GM18867 (cell line): ENCODE results near the gene HAPLN2.
"Not testable (repeated sequence)": the region's sequence is repeated elsewhere in the genome, so short reads cannot be mapped to it uniquely, and the experiment has no call there.

Experiments used
- ATAC-seq: cut with Tn5 transposase; IDR thresholded peaks from one replicate; pipeline ENCODE4 v1.9.1; 2021; ENCODE audit warnings: mild to moderate bottlenecking, moderate library complexity; ENCODE audit not compliant: unreplicated experiment

The HAPLN2 gene

DNA sequence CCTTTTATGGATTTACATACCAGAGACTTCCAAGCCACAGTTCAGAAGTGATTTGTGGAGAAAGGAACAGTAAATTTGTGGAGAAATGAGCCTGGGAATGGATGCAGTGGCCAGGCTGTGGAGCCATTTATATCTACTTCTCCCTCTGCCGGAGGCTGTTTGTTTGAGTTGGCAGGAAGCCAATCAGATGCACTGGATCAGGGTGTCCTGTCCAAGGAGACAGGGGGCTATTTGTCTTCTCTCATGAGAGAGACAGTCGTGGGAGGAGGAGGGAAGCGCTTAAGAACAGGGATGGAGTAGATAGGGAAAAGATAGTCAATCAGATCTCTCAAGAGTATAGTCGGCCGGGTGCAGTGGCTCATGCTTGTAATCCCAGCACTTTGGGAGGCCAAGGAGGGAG lies 2.8 kb upstream of the HAPLN2 start:
- ATAC-seq = no peak

DNA sequence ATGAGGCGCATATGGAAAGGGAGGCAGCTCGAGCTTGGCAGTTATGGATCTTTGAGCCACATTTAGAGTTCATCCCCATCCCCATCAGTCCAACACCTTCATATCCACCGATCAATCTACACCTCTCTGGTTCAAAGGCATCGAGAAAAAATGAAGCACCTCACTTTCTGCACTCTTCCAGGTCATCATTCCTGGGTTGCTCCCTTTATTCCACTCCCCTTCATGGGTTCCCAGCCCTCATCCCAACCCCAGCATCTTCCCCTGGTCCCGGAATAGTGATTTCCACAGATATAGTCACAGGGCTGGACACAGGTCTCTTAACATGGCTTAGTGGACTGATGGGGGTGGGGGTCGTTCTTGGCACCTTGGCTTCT lies 354 bp downstream of the HAPLN2 start:
- no peak for ATAC-seq

DNA sequence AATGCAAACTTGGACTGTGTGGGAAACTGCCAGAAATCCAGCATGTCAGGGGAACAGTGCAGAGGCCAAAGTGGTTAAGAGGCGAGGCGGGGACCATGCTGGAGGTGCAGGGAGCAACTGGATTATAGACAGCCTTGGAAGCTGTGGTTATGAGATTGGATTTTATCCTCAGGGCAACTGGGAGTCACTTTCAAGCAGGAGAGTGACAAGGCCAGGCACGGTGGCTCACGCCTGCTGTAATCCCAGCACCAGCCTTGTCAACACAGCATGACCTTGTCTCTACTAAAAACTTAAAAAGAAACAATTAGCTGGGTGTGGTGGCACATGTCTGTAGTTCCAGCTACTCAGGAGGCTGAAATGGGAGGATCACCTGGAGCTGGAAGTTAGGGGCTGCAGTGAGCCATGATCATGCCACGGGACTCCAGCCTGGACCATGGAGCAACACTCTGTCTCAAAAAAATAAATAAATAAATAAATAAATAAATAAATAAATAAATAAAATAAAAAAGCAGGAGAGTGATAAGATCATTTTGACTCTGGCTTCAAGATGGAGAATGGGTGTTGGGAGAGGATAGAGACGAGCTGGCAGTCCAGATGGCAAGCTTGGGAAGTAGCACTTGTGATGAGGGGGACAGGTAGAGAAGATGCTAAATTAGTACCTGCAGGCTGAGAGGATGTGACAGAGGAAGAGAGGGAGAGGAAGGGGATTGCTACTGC lies 3.5 kb downstream of the HAPLN2 start:
- ATAC-seq = no peak

DNA sequence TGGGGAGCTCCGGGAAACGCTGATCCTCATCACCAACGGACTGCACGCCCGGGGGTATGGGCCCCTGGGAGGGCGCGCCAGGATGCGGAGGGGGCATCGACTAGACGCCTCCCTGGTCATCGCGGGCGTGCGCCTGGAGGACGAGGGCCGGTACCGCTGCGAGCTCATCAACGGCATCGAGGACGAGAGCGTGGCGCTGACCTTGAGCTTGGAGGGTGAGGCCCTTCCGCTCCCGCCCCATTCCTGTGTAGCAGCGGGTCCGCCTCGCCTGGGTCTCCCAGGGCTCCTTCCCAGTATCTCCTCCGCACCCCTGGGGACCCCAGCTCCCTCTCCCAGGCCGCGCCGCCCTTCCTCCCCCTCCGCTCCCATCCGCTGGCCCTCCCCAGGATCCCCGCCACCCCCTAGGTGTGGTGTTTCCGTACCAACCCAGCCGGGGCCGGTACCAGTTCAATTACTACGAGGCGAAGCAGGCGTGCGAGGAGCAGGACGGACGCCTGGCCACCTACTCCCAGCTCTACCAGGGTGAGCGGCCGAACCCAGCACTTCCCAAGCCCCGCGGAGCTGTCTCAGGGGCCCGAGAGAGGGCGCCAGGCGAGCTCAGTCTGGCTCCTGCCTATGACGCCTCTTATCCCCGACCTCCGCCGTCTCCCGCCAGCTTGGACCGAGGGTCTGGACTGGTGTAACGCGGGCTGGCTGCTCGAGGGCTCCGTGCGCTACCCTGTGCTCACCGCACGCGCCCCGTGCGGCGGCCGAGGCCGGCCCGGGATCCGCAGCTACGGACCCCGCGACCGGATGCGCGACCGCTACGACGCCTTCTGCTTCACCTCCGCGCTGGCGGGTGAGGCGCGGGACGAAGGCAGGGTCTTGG lies 5.0 kb downstream of the HAPLN2 start:
- ATAC-seq = no peak

DNA sequence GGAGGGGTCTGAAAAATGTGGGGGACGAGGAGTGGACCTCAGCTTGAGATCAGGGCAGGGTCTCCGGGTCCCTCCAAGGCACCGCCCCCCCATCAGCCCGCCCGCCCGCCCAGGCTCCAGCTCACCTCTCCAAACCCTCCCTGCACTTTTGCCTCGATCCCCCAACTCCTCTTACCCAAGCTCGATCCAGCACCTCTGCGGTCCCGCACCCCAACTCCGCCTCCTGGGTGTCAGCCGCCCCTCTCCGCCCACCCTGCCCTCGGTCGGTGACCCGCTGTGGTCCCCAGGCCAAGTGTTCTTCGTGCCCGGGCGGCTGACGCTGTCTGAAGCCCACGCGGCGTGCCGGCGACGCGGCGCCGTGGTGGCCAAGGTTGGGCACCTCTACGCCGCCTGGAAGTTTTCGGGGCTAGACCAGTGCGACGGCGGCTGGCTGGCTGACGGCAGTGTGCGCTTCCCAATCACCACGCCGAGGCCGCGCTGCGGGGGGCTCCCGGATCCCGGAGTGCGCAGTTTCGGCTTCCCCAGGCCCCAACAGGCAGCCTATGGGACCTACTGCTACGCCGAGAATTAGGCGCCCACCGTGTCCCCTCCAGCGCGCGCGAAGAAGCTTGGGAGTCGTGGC lies 5.7 kb downstream of the HAPLN2 start:
- no peak for ATAC-seq

DNA sequence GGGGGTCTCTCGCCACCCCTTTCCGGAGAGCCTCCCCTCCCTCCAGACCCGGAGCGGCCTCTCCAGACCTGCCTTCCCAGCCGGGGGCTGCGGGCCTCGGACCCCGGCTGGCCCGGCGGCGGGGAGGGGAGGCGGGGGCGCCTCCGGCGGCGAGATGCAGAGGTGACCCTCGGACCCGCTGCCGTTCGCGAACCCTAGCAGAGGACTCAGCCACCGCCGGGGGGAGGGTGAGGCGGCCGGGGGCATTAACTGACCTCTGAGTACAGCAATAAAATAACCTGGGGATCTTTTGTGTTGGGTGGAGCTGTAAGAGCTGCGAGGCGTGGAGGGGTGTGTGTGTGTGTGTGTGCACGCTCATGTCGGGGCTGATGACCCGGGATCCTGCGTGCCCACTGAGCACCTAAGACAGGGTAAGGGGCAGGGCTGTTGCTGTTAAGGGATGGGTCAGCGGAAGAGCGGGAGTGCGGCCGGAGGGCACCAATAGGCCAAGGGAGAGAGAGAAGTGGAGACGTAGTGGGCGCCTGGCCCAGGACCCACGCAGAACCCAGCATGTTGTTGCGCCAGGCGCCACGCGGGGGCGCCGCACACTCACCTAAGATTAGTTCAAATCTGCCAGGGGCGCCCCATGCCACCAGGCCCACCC lies 6.3 kb downstream of the HAPLN2 start:
- no peak for ATAC-seq

DNA sequence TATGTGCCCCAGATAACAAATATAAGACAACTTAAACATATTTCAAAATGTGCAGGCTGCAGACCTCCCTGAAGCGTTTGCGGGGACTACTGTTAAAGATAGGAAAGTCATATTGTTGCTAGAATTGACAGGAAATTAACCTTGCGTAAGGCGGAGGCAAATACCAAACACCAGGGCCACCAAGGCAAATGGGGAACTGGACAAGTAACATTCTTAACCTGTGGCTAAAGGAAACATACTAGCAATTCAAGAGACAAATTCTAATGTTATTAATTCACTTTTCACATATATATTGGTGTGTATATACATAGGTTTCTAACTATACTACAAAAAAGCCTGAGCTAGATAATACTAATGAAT lies 6.8 kb downstream of the HAPLN2 start:
- no peak for ATAC-seq

DNA sequence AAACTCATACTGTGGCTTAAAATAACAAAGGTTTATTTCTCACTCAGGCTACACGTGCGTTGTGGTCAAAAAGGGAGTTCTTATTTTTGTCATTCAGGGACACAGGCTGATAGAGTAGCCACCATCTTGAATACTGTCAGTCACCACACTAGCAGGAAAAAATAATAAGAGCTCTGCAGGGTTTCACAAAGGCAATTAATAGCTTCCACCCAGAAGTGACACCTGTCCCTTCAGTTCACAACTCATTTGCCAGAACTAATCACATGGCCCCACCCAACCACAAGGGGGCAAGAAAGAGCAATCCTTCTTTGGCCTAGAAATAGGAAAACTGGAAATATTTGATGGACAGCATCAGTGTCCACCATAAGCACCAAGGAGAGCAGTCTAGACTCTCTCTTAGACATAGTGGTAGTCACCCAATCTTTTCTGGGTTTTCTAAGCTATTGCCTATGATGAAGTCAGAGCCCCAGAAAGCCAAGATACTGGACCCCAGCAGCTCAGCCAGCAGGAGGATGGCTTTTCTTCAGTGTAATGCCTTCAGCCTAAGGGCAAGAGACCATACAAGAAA lies 8.2 kb downstream of the HAPLN2 start:
- no peak for ATAC-seq

DNA sequence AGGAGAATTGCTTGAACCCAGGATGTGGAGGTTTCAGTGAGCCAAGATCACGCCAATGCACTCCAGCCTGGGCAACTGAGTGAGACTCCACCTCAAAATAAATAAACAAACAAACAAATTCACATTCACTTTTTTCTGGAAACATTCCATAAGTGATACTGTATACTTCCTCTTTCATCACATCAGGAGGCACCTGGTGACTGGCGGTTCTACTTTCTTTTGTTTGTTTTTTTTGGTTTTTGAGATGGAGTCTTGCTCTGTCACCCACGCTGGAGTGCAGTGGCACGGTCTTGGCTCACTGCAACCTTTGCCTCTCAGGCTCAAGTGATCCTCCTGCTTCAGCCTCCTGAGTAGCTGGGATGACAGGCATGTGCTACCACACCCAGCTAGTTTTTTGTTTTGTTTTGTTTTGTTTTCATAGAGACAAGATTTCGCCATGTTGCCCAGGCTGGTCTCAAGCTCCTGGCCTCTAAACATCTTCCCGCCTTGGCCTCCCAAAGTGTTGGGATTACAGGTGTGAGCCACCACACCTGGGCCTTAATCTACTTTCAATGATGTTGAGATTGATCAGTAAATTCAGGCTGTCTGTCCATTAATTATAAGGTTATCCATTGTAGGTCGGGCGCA lies 10.7 kb downstream of the HAPLN2 start:
- ATAC-seq = no peak

DNA sequence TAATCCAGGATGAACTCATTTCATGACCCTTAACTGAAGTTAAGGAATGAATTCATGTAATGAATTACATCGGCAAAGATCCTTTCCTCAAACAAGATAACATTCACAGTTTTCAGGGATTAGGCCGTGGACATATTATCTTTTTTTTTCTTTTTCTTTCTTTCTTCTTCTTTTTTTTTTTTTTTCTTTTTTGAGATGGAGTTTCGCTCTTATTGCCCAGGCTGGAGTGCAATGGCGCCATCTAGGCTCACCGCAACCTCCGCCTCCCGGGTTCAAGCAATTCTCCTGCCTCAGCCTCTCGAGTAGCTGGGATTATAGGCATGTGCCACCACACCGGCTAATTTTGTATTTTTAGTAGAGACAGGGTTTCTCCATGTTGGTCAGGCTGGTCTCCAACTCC lies 11.9 kb downstream of the HAPLN2 start:
- ATAC-seq = not testable (repeated sequence)

DNA sequence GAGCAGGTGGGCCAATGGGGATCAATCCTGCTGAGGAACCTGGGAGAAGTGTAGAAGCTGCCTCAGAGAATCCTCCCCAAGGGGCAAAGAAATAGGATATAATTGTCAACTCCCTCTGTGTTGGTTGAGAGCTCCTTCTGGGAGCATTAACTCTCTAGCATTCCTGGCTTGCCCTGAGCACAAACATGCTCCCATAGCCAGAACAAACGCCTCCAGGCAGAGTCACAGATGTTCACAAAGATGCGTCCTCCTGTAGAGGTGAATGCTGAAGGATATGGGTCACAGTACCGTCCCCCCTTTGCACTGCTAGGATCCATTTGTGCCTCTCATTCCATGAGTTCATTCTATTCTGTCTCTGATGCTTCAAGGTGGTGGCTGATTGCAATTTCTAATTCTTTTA lies 13.1 kb downstream of the HAPLN2 start:
- ATAC-seq = no peak

DNA sequence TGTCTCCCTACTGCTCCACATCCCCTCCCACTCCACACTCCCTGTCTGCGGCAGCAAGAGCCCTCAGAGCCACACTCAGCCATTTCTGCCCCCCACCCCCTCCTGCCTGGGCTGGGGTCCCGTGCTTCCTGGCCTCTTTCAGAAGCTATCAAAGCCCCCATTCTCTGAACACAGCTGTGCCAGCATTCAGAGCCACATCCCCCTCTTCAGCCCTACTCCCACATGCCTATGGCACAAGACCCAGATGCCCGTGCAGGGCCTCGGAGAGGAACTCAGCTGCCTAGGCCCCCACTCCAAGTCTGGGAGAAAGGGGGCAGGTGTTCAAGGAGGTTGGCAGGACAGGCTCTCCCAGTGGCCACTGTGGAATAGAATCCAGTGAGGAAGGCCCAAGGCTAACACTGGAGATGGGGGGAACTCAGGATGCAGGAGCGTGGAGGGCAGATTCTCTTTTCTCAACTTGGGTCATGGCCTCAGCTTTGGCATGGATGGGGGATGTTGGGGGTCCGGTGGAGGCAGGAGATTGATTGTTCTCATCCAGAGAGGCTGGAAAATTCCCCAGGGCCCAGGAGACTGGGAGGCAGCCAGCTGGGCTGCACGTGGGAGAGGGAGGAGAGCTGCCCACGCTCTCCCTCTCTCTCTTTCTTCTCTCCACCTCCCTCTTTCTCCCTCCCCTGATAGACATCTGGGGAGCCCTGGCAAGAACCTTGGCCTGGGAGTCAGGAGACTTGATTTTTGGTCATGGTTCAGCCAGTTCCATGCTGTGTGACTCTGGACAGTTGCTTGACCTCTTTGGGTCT lies 19.2 kb downstream of the HAPLN2 start:
- no peak for ATAC-seq

DNA sequence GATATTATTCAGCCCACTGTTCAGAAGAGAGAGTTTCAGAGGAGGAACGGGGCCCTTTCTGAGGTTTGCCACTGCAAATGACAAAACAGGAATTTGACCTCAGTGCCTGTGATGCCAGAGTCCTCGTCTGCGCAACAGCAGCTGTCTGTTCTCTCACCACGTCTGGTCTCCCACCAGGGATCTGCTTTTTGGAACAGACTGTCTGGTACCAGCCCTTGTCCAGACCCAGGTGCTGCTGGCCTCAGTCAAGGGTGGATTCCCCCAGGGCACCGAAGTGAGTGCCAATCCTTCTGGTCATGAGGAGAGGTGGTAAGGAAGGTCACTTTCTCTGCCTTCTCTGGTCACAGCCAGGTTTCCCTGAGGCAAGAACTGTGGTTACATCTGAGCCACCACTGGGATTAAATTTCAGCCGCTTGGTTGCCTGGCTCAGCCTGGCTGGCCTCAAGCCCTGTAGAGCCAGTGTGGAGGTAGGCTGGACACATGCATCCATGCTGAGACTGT lies 20.4 kb downstream of the HAPLN2 start:
- ATAC-seq = no peak

DNA sequence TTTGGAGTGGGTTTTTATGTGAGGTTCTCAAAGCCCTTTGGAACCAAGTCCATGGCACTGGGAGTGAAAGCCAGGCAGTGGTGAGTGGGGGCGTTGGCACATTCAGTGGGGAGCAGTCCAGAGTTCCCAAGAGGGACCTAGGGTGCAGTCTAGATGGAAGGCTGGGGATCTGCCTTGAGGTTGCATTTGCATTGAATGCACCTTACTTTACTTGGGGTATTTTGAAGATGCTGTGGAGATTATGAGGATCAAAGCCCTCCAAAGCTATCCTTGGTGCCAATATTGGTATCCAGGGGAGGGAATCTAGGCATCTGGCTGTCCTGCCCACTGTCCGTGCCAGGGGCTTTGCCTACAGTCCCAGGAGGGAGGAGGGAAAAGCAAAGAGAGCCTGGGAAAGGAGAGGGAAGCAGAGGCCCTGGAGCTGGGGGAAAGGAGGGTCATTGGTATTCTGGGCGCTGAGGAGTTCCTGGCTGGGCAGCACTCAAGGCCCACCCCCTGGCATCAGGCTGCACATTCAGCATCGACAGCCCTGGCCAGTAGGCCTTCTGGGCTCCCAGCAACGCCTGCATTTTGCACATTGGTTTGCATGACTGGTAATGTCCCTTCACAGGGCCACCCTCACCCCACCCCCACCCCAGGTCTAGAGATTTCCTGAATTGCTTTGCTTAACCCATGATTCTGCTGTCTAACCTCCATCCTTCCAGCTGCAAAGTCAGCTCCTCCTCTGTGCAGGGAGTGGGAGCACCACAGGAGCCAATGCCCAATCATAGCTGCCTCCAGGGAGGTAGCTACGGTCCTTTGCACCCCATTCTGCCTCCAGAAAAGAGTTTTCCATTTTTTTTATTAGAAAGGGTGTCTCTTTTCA lies 21.9 kb downstream of the HAPLN2 start:
- ATAC-seq = no peak

DNA sequence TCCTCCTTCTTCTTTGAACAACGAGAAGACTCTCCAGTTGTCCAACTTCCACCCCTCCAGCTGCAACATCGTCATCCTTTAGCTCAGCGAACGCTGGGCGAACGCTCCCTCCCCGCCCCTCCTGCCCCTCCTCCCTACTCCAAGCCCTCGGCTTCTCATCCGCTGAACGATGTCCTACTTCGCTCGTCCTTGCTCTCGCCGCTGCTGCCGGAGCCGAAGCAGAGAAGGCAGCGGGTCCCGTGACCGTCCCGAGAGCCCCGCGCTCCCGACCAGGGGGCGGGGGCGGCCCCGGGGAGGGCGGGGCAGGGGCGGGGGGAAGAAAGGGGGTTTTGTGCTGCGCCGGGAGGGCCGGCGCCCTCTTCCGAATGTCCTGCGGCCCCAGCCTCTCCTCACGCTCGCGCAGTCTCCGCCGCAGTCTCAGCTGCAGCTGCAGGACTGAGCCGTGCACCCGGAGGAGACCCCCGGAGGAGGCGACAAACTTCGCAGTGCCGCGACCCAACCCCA lies 22.6 kb downstream of the HAPLN2 start, which contains the start of gene BCAN:
TSS of gene BCAN (plus strand) at position 357 of the 504 bp plus-strand sequence. CDS start 3,938 bp downstream, outside the sequence.
- ATAC-seq = no peak

DNA sequence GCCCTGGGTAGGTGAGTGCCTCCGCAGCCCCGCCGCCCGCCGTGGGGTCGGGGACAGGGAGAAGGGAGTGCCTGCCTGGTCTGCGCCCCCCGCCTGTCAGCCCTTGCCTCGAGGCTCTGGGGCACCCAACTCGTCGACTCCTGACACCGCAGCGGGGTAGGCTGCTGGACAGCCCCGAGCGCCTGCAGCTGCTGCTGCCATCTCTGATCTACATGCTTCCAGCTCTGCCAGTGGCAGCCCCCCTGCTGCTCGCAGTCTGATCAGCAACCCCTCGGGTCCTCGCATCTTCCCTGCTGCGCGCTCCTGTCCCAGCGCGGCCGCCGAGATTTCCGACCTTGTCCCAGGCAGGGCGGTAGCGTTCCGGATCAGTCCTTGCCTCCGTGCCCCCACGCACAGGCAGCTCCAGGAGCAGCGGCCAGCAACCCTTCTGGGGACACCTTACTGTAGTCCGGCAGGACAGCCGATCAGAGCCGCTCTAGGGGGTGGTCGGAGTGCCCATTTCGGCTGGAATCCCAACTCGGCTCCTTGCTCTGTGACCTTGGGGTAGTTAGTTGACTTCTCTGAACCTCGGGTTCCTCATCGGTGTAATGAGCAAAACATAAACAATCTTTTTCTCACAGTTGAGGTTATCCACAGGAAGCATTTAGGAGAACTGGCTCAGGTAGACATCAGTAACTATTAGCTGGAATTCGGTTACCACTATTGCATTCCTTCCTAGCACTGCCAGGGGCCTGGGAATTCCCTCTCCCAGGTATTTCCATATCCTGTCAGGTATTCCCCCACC lies 23.2 kb downstream of the HAPLN2 start:
- no peak for ATAC-seq

DNA sequence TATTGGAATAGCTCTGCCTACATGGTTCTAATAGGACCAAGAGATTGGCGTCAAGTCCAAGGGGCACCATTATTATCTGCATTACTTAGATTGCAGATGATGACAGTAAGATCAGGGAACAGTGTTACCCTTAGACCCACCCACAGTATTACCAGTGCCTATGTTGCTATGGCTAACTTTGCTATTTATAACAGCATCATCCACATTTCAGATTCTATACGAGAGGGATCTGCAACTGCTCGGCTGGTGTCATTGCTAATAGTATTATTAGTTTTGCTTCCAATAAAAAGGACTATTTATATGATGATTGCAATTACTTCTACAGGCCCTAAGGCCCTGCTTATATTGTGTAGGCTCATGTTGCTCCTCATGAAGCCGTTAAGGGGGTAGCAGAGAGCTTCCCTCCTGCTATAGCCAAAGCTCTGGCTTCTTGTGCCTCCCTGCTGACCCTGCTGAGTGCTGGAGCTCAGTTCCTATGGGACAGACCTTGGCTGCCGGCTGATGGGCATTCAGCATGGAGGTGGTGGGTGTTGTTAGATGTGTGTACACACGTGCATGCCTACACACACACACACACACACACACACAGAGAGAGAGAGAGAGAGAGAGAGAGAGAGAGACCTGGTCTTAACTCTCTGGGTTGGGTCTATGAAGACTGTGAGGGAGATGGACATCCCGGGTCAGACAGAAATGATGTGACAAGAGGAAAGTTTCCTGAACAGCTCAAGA lies 24.0 kb downstream of the HAPLN2 start:
- no peak for ATAC-seq
